ENCODE measurements around the gene SMYD2. TPM values are rescaled to one million over a fixed set of nuclear protein-coding genes. Genes with fewer than 3 reads are reported as not detected.

SMYD2 gene
- total RNA-seq, 2 experiments from 2014 or later, result 17.1 to 17.6 TPM

- peaks cover 39% of the 10 kb centered on the region for H3K36me3 Mint-ChIP-seq (ENCODE audit: low read depth)
- DNase-seq (no peak), ATAC-seq (ENCODE audit: poor library complexity) (no peak)
- intact Hi-C loops (cut with DNase I, micrococcal nuclease), result no loop called here
- H3K27me3 Mint-ChIP-seq, result no peaks in the 10 kb centered on the region
- H3K4me3 Mint-ChIP-seq, result no peak overlapping the region
- Histone ChIP-seq H3K27me3 (ENCODE audit: control insufficient read depth in 1 of 2, insufficient read depth in 2 of 2, low read length in 2 of 2) (no peaks in the 10 kb centered on the region), H3K27ac (ENCODE audit: low read depth in 1 of 2, low read length in 2 of 2) (no peak overlapping the region), H3K4me1 (ENCODE audit: insufficient read depth, low read length) (no peaks in the 10 kb centered on the region), H3K9me3 (ENCODE audit: control insufficient read depth in 1 of 2, insufficient read depth in 1 of 2, low read length in 2 of 2) (peaks cover 0 to 3% of the 10 kb centered on the region in 2 experiments), H3K36me3 (ENCODE audit: insufficient read depth, low read length) (peaks cover 5% of the 10 kb centered on the region), H3K4me3 (ENCODE audit: low read length) (no peak overlapping the region)
- no peaks in the 10 kb centered on the region for H3K9me3 Mint-ChIP-seq
- POLR2A ChIA-PET, result no interaction called here
- H3K27ac Mint-ChIP-seq, result no peak overlapping the region
- H3K4me1 Mint-ChIP-seq (ENCODE audit: low read depth), result peaks cover 57% of the 10 kb centered on the region
- TF ChIP-seq CTCF (IDR thresholded peaks at IDR 0.05), result no peak
- CTCF ChIA-PET, result interaction anchor here (0.6 to 1.5 kb wide), 3 partner anchors 26 to 303 kb away, joined by 3 to 4 read pairs (median 3); no protein-coding TSS in a partner anchor
Observed at GRCh38 chr1:214292322-214292721, 11.4 kb downstream of the SMYD2 start.

GRCh38 chr1:214295934-214296333 is 15.0 kb downstream of the SMYD2 start:
- intact Hi-C loops (cut with DNase I, micrococcal nuclease), result no loop called here
- Mint-ChIP-seq H3K4me3 (no peak overlapping the region), H3K4me1 (ENCODE audit: low read depth) (peaks cover 37% of the 10 kb centered on the region), H3K9me3 (no peaks in the 10 kb centered on the region), H3K27ac (no peak overlapping the region), H3K27me3 (no peaks in the 10 kb centered on the region), H3K36me3 (ENCODE audit: low read depth) (peaks cover 12% of the 10 kb centered on the region)
- no peaks in the 10 kb centered on the region for H3K36me3 ChIP-seq (ENCODE audit: insufficient read depth, low read length)
- ATAC-seq (ENCODE audit: poor library complexity) (no peak), DNase-seq (no peak)
- H3K27me3 ChIP-seq (ENCODE audit: control insufficient read depth in 1 of 2, insufficient read depth in 2 of 2, low read length in 2 of 2), result no peaks in the 10 kb centered on the region
- no peaks in the 10 kb centered on the region for H3K4me1 ChIP-seq (ENCODE audit: insufficient read depth, low read length)
- ChIA-PET CTCF (interaction anchor here (1.0 kb wide), 1 partner anchor 35 kb away, joined by 3 read pairs; no protein-coding TSS in a partner anchor), POLR2A (no interaction called here)
- H3K9me3 ChIP-seq (ENCODE audit: control insufficient read depth in 1 of 2, insufficient read depth in 1 of 2, low read length in 2 of 2), result no peaks in the 10 kb centered on the region
- H3K4me3 ChIP-seq (ENCODE audit: low read length), result no peak overlapping the region
- H3K27ac ChIP-seq (ENCODE audit: low read depth in 1 of 2, low read length in 2 of 2), result no peak overlapping the region
- no peak for TF ChIP-seq CTCF (IDR thresholded peaks at IDR 0.05)

- H3K9me3 ChIP-seq (ENCODE audit: control insufficient read depth in 1 of 2, insufficient read depth in 1 of 2, low read length in 2 of 2), result no peaks in the 10 kb centered on the region
- ATAC-seq (ENCODE audit: poor library complexity) (no peak), DNase-seq (no peak)
- no peak overlapping the region for H3K4me3 Mint-ChIP-seq
- H3K4me1 ChIP-seq (ENCODE audit: insufficient read depth, low read length), result no peaks in the 10 kb centered on the region
- intact Hi-C loops (cut with DNase I, micrococcal nuclease), result no loop called here
- POLR2A ChIA-PET, result no interaction called here
- H3K27me3 Mint-ChIP-seq, result no peaks in the 10 kb centered on the region
- H3K27ac ChIP-seq (ENCODE audit: low read depth in 1 of 2, low read length in 2 of 2), result no peak overlapping the region
- H3K27me3 ChIP-seq (ENCODE audit: control insufficient read depth in 1 of 2, insufficient read depth in 2 of 2, low read length in 2 of 2), result no peaks in the 10 kb centered on the region
- H3K9me3 Mint-ChIP-seq, result no peaks in the 10 kb centered on the region
- H3K36me3 ChIP-seq (ENCODE audit: insufficient read depth, low read length), result no peaks in the 10 kb centered on the region
- peaks cover 44% of the 10 kb centered on the region for H3K4me1 Mint-ChIP-seq (ENCODE audit: low read depth)
- CTCF ChIA-PET, result no interaction called here
- H3K27ac Mint-ChIP-seq, result no peak overlapping the region
- no peak overlapping the region for H3K4me3 ChIP-seq (ENCODE audit: low read length)
- peaks cover 11% of the 10 kb centered on the region for H3K36me3 Mint-ChIP-seq (ENCODE audit: low read depth)
- TF ChIP-seq CTCF (IDR thresholded peaks at IDR 0.05), result no peak
Observed at GRCh38 chr1:214296860-214297745, 16.1 kb downstream of the SMYD2 start.
